ENCODE measurements around the gene TRUB2.

DNA sequence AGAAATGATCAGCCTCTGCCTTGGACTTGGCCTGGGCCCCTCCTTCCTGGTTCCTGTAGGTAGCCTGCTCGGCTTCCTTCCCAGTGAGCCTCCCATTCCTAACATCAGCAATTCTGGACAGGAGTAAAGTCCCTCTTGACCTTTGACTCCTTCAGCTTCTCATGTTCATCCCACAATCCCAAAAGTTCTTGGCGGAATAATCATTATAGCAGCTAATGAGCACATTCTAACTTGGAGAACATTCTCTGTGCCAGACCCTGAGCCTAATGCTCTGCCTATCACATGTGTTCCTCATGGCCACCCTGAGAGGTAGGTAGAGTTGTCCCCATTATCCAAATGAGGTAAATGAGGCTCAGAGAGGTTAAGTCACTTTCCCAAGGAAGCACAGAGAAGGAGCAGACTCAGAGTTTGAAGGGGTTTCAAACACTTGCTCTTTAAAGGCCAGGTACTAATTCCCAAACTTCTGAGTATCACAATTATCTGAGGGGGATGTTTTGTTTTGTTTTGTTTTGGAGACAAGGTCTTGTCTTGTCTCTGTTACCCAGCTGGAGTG is 24.9 kb downstream of the TRUB2 start:
- TF ChIP-seq, protein P1, sequence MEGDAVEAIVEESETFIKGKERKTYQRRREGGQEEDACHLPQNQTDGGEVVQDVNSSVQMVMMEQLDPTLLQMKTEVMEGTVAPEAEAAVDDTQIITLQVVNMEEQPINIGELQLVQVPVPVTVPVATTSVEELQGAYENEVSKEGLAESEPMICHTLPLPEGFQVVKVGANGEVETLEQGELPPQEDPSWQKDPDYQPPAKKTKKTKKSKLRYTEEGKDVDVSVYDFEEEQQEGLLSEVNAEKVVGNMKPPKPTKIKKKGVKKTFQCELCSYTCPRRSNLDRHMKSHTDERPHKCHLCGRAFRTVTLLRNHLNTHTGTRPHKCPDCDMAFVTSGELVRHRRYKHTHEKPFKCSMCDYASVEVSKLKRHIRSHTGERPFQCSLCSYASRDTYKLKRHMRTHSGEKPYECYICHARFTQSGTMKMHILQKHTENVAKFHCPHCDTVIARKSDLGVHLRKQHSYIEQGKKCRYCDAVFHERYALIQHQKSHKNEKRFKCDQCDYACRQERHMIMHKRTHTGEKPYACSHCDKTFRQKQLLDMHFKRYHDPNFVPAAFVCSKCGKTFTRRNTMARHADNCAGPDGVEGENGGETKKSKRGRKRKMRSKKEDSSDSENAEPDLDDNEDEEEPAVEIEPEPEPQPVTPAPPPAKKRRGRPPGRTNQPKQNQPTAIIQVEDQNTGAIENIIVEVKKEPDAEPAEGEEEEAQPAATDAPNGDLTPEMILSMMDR (IDR thresholded peaks at IDR 0.05) = no peak
- no peak for TF ChIP-seq POLR2A (IDR thresholded peaks at IDR 0.05)

All from adrenal gland (tissue), 5 donors.